Cardiac fibroblast (primary cell): ENCODE results near the gene ARHGAP42.

Experiments
- DNase-seq, 2 donors: peaks; one replicate each; pipeline versions ENCODE4 v3.0.0 to v3.0.0-alpha.2; 2010; ENCODE audit warnings: low read depth in 2 of 2
- H3K4me3 ChIP-seq, 2 donors: replicated peaks in 1 of 2; 1 replicate in 1 of 2; 2 replicates in 1 of 2; pipeline ENCODE4 v1.5.1; 2011; ENCODE audit warnings: low read depth in 2 of 2, low read length in 2 of 2, mild to moderate bottlenecking in 2 of 2, moderate library complexity in 1 of 2
- CTCF ChIP-seq: IDR thresholded peaks from one replicate; pipeline ENCODE4 v1.5.1; 2011; ENCODE audit warnings: low read depth, mild to moderate bottlenecking, low read length, inconsistent platforms

ARHGAP42 gene

DNA sequence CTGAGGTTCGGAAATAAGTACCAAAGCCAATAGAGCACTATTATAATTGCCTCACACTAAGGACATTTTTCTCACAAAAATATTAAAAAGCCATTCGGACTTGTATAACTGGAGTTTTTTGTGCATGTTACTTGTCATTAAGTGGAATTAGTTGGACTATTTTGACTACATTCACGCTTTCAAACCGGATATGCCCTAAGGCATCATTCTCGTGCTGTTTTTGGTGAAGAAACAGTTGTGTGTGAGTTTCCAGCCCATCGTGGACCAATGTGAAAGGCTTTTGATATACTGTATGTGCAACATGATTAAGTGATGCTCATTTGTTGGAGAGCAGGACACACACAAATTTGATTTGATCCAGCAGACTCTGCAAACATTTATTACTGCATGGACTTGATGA lies 249.7 kb downstream of the ARHGAP42 start:
- H3K4me3 ChIP-seq = no peak overlapping the region
- DNase-seq = no peak
- no peak for TF ChIP-seq CTCF

GRCh38 chr11:100939571-100939970 lies 252.5 kb downstream of the ARHGAP42 start:
- peak in 1 of 2 donors; percentile 19 for DNase-seq
- no peak for TF ChIP-seq CTCF
- no peak overlapping the region for H3K4me3 ChIP-seq

GRCh38 chr11:100940111-100940510 lies 253.0 kb downstream of the ARHGAP42 start:
- H3K4me3 ChIP-seq = no peak overlapping the region
- TF ChIP-seq CTCF = no peak
- DNase-seq = no peak

DNA sequence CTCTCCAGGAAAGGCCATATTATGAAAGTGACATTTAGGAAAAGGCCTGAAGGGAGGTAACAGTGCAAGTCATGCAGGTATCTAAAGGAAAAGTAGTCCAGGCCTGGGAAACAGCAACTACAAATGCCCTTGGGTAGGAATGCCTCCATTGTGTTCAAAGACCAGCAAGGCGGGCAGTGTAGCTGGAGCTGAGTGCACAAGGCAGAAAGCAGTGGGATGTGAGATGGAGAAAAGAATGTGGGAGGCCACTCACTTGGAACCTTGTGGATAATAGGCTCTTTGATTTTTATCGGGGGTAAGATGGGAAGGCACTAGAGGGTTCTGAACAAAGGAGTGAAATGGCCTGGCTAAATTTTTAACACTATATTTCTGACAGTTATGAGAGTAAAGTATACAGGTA lies 253.9 kb downstream of the ARHGAP42 start:
- no peak overlapping the region for H3K4me3 ChIP-seq
- no peak for DNase-seq
- no peak for TF ChIP-seq CTCF

GRCh38 chr11:100942016-100942415 lies 254.9 kb downstream of the ARHGAP42 start:
- peak in 1 of 2 donors; percentile 48 for DNase-seq
- no peak overlapping the region for H3K4me3 ChIP-seq
- TF ChIP-seq CTCF = no peak

GRCh38 chr11:100948936-100949335 lies 261.8 kb downstream of the ARHGAP42 start:
- TF ChIP-seq CTCF = no peak
- peak; percentile 21 to 46 for DNase-seq

GRCh38 chr11:100949443-100949842 lies 262.4 kb downstream of the ARHGAP42 start:
- no peak for DNase-seq
- no peak overlapping the region for H3K4me3 ChIP-seq
- TF ChIP-seq CTCF = no peak

More at GRCh38 chr11:100948936-100949335, 261.8 kb downstream of the ARHGAP42 start:
- no peak overlapping the region for H3K4me3 ChIP-seq
